H9 (cell line): Measurements from ENCODE around the gene SYNRG. TPM values are rescaled to one million over a fixed set of nuclear protein-coding genes. Genes with fewer than 3 reads are reported as not detected.
A peak's percentile ranks its signal among the peaks of the same experiment; 100 is the strongest.

Source experiments
- DNase-seq: peaks from one replicate; pipeline ENCODE4 v3.0.0-alpha.2; 2017
- H2AFZ ChIP-seq: one replicate; pipeline ENCODE4 v1.6.1; 2013; ENCODE audit warnings: mild to moderate bottlenecking, low read length, control low read depth, moderate library complexity
- H2AK5ac ChIP-seq: 2 replicates; pipeline ENCODE4 v1.6.1; 2013; ENCODE audit warnings: low read length, control low read depth, mixed read lengths; ENCODE audit not compliant: insufficient read length
- H2BK120ac ChIP-seq: one replicate; pipeline ENCODE4 v1.6.1; 2013; ENCODE audit warnings: low read depth, mild to moderate bottlenecking, low read length, control low read depth, inconsistent platforms; ENCODE audit not compliant: poor library complexity, severe bottlenecking
- H2BK12ac ChIP-seq: 2 replicates; pipeline ENCODE4 v1.6.1; 2013; ENCODE audit warnings: low read length, control low read depth, mixed read lengths, low read depth; ENCODE audit not compliant: insufficient read length
- H2BK15ac ChIP-seq: 2 replicates; pipeline ENCODE4 v1.6.1; 2013; ENCODE audit warnings: low read depth, low read length, control low read depth
- H2BK20ac ChIP-seq: one replicate; pipeline ENCODE4 v1.6.1; 2013; ENCODE audit warnings: low read depth, mild to moderate bottlenecking, low read length, control low read depth, inconsistent platforms; ENCODE audit not compliant: poor library complexity, severe bottlenecking
- H2BK5ac ChIP-seq: 2 replicates; pipeline ENCODE4 v1.6.1; 2013; ENCODE audit warnings: low read length, control low read depth, mixed read lengths; ENCODE audit not compliant: insufficient read length
- H3K14ac ChIP-seq: 2 replicates; pipeline ENCODE4 v1.6.1; 2013; ENCODE audit warnings: low read length, control low read depth; ENCODE audit not compliant: insufficient read depth
- H3K18ac ChIP-seq: 2 replicates; pipeline ENCODE4 v1.6.1; 2013; ENCODE audit warnings: low read depth, mild to moderate bottlenecking, mixed read lengths, low read length, control low read depth; ENCODE audit not compliant: insufficient read length
- H3K23ac ChIP-seq: 2 replicates; pipeline ENCODE4 v1.6.1; 2013; ENCODE audit warnings: low read length, control low read depth, mixed read lengths, low read depth; ENCODE audit not compliant: insufficient read length
- H3K23me2 ChIP-seq: 2 replicates; pipeline ENCODE4 v1.6.1; 2013; ENCODE audit warnings: low read depth, mild to moderate bottlenecking, mixed read lengths, low read length, control low read depth; ENCODE audit not compliant: insufficient read length, poor library complexity, severe bottlenecking
- H3K27ac ChIP-seq: 2 replicates; pipeline ENCODE4 v1.5.1; 2013; ENCODE audit warnings: low read length, control low read depth, mixed read lengths, low read depth; ENCODE audit not compliant: insufficient read length
- H3K27me3 ChIP-seq: 2 replicates; pipeline ENCODE4 v1.6.1; 2013; ENCODE audit warnings: low read length, control low read depth, inconsistent platforms; ENCODE audit not compliant: insufficient read depth
- H3K4ac ChIP-seq: 2 replicates; pipeline ENCODE4 v1.6.1; 2013; ENCODE audit warnings: low read depth, mild to moderate bottlenecking, control low read depth, inconsistent platforms, low read length, moderate library complexity
- H3K4me1 ChIP-seq: 2 replicates; pipeline ENCODE4 v1.6.1; 2013; ENCODE audit warnings: low read length, control low read depth, inconsistent platforms; ENCODE audit not compliant: insufficient read depth
- H3K4me2 ChIP-seq: 2 replicates; pipeline ENCODE4 v1.6.1; 2013; ENCODE audit warnings: low read length, control low read depth, mixed read lengths; ENCODE audit not compliant: insufficient read length, insufficient read depth
- H3K56ac ChIP-seq: 2 replicates; pipeline ENCODE4 v1.6.1; 2013; ENCODE audit warnings: low read depth, mild to moderate bottlenecking, mixed read lengths, low read length, control low read depth; ENCODE audit not compliant: insufficient read length
- H3K79me1 ChIP-seq: 2 replicates; pipeline ENCODE4 v1.6.1; 2013; ENCODE audit warnings: low read depth, mild to moderate bottlenecking, moderate library complexity, low read length, control low read depth, inconsistent platforms; ENCODE audit not compliant: insufficient read depth, poor library complexity, severe bottlenecking
- H3K79me2 ChIP-seq: 2 replicates; pipeline ENCODE4 v1.6.1; 2013; ENCODE audit warnings: low read length, control low read depth, inconsistent platforms; ENCODE audit not compliant: insufficient read depth
- H3K9ac ChIP-seq: 2 replicates; pipeline ENCODE4 v1.6.1; 2013; ENCODE audit warnings: low read length, control low read depth, mixed read lengths; ENCODE audit not compliant: insufficient read length; ENCODE audit errors: extremely low read depth
- H3K9me3 ChIP-seq: one replicate; pipeline ENCODE4 v1.6.1; 2013; ENCODE audit warnings: low read depth, low read length, inconsistent platforms; ENCODE audit not compliant: control insufficient read depth
- H3T11ph ChIP-seq: one replicate; pipeline ENCODE4 v1.6.1; 2013; ENCODE audit warnings: mild to moderate bottlenecking, low read length, control low read depth, inconsistent platforms
- H4K20me1 ChIP-seq: one replicate; pipeline ENCODE4 v1.6.1; 2013; ENCODE audit not compliant: control insufficient read depth, insufficient read length, insufficient read depth
- H4K5ac ChIP-seq: 2 replicates; pipeline ENCODE4 v1.6.1; 2013; ENCODE audit warnings: low read depth, mild to moderate bottlenecking, mixed read lengths, low read length, control low read depth; ENCODE audit not compliant: insufficient read length
- H4K8ac ChIP-seq: replicated peaks from 2 replicates; pipeline ENCODE4 v1.6.1; 2013; ENCODE audit warnings: low read length, control low read depth, mixed read lengths, low read depth; ENCODE audit not compliant: insufficient read length
- H4K91ac ChIP-seq: 2 replicates; pipeline ENCODE4 v1.6.1; 2013; ENCODE audit warnings: low read depth, mild to moderate bottlenecking, moderate library complexity, mixed read lengths, low read length, control low read depth; ENCODE audit not compliant: insufficient read length
- H3K27ac Mint-ChIP-seq, 3 experiments: 2 replicates in 2 of 3; 3 replicates in 1 of 3; pipeline ENCODE4 v1.8.0; 2020 to 2021; ENCODE audit warnings: mixed read lengths in 3 of 3, mild to moderate bottlenecking in 1 of 3, moderate library complexity in 1 of 3
- H3K27me3 Mint-ChIP-seq: 2 replicates; pipeline ENCODE4 v1.8.0; 2021; ENCODE audit warnings: low read depth, mild to moderate bottlenecking, moderate library complexity, mixed read lengths
- H3K36me3 Mint-ChIP-seq, 3 experiments: 2 replicates in 2 of 3; 3 replicates in 1 of 3; pipeline ENCODE4 v1.8.0; 2020 to 2021; ENCODE audit warnings: low read depth in 3 of 3, mixed read lengths in 3 of 3; ENCODE audit not compliant: insufficient read depth in 1 of 3
- H3K4me1 Mint-ChIP-seq, 2 experiments: 2 replicates each; pipeline ENCODE4 v1.8.0; 2020; ENCODE audit warnings: mixed read lengths in 2 of 2
- H3K4me3 Mint-ChIP-seq, 2 experiments: 2 replicates in 1 of 2; 3 replicates in 1 of 2; pipeline ENCODE4 v1.8.0; 2020 to 2021; ENCODE audit warnings: mild to moderate bottlenecking in 2 of 2, mixed read lengths in 2 of 2, moderate library complexity in 1 of 2
- H3K9me3 Mint-ChIP-seq, 2 experiments: 2 replicates in 1 of 2; 3 replicates in 1 of 2; pipeline ENCODE4 v1.8.0; 2020; ENCODE audit warnings: mild to moderate bottlenecking in 2 of 2, mixed read lengths in 2 of 2, moderate library complexity in 1 of 2
- CTCF ChIP-seq: fragments of 200-600 bp; sonication (generic); conservative IDR thresholded peaks from 3 replicates; pipeline ENCODE4 v1.8.0; 2021; ENCODE audit warnings: antibody characterized with exemption, mild to moderate bottlenecking
- WGBS: extraction: QIAGEN DNeasy Blood & Tissue Kit; methylation state at CpG from one replicate; pipeline ENCODE4 v1.1.7; 2013; ENCODE audit warnings: missing lambda C conversion rate, low lambda C conversion rate, mixed read lengths; ENCODE audit not compliant: insufficient read length; ENCODE audit errors: extremely low coverage; 5-methylcytosine and 5-hydroxymethylcytosine counted together
- total RNA-seq: library from RNA; stranded (reverse); gene quantifications from 2 replicates; pipeline ENCODE4 v1.2.1, GENCODE V29; 2021

The SYNRG gene
- total RNA-seq, 1 experiment from 2014 or later = 30.5 TPM

- Histone ChIP-seq H3T11ph (no peak overlapping the region), H2BK12ac (no peak overlapping the region), H2BK120ac (no peak overlapping the region), H2AK5ac (no peak overlapping the region), H4K5ac (no peak overlapping the region), H3K14ac (no peak overlapping the region; the same call in 1 of the 2 replicates), H3K23ac (no peak overlapping the region), H4K8ac (no peak overlapping the region), H2BK15ac (no peak overlapping the region), H3K4ac (no peak overlapping the region), H3K18ac (no peak overlapping the region), H3K27ac (no peak overlapping the region), H3K27me3 (no peaks in the 10 kb centered on the region), H2BK5ac (no peak overlapping the region), H2BK20ac (no peak overlapping the region), H3K79me2 (no peaks in the 10 kb centered on the region), H4K20me1 (no peaks in the 10 kb centered on the region), H3K9me3 (no peaks in the 10 kb centered on the region), H4K91ac (no peak overlapping the region), H3K9ac (no peak overlapping the region), H3K79me1 (no peaks in the 10 kb centered on the region), H3K4me1 (no peaks in the 10 kb centered on the region), H2AFZ (no peak overlapping the region), H3K23me2 (no peaks in the 10 kb centered on the region), H3K56ac (no peak overlapping the region), H3K4me2 (no peak overlapping the region)
- no peak for TF ChIP-seq CTCF
- Mint-ChIP-seq H3K27ac (peak overlapping the region in 1 of 3 experiments; percentile 19; a peak in 2 of 7 replicates), H3K4me1 (no peaks in the 10 kb centered on the region), H3K36me3 (peaks cover 2 to 26% (median 20%) of the 10 kb centered on the region in 3 experiments; a peak in 6 of 7 replicates), H3K27me3 (no peaks in the 10 kb centered on the region), H3K4me3 (no peak overlapping the region), H3K9me3 (no peaks in the 10 kb centered on the region)
- WGBS = no CpG with 5 or more reads among the region's 8 CpGs
- DNase-seq = no peak
Measured at GRCh38 chr17:37523715-37524219, 85.5 kb downstream of the SYNRG start.
